ENCODE data around the gene CAND2. TPM values are rescaled to one million over a fixed set of nuclear protein-coding genes. Genes with fewer than 3 reads are reported as not detected.

CAND2 gene
- polyA plus RNA-seq, 1 of the 3 experiments (the other 2 are of a cell fraction): 1.5 TPM

DNA sequence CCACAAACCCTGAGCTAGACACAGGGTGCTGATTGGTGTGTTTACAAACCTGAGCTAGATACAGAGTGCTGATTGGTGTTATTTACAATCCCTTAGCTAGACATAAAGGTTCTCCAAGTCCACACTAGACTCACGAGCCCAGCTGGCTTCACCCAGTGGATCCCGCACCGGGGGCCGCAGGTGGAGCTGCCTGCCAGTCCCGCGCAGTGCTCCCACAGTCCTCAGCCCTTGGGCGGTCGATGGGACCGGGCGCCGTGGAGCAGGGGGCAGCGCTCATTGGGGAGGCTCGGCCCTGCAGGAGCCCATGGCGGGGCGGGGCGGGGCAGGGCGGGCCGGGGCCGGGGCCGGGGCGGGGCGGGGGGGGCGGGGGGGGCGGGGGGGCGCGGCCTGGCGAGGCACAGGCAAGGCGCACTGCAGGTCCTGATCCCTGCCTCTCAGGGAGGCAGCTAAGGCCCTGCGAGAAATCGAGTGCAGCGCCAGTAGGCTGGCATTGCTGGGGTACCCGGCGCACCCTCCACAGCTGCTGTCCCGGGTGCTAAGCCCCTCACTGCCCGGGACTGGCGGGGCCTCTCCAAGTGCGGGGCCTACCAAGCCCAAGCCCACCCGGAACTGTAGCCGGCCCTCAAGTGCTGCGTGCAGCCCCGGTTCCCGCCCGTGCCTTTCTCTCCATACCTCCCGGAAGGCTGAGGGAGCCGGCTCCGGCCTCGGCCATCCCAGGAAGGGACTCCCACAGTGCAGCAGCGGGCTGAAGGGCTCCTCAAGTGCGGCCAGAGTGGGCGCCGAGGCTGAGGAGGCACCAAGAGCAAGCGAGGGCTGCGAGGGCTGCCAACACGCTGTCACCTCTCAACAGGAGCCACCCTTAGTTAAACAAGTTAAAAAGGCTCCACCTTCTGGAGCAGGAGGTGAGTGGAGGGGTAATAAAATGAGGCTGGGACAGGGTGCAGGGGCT, 27.6 kb upstream of the CAND2 start:
- POLR2A ChIA-PET: no interaction called here
- Histone ChIP-seq H3K9me2 (no peaks in the 10 kb centered on the region), H3K4me2 (no peak overlapping the region)

DNA sequence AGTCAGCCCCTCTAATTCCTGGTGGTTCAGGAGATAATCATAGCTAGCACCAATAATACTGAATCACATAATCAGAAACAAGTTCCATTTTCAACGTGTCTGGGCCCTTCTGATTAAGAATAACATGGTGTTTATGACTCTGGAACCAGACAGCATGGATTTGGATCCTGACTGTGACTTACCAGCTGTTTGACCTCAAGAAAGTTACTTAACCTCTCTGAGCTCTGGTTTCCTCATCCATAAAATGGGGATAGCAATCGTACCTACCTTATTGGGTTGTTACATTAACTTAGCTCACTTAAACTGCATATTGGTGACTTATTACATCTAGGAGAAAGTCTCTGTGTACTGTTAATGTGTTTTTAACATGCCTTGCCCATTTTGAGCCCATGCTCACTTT, 26.7 kb upstream of the CAND2 start:
- Histone ChIP-seq H3K27me3 (ENCODE audit: insufficient read depth) (no peaks in the 10 kb centered on the region), H3K4me2 (no peak overlapping the region), H3F3A (replicated peaks; ENCODE audit: insufficient read depth) (no peaks in the 10 kb centered on the region), H3K9ac (no peak overlapping the region), H3K79me2 (ENCODE audit: insufficient read depth) (no peaks in the 10 kb centered on the region), H3K9me3 (no peaks in the 10 kb centered on the region), H2AFZ (ENCODE audit: low read depth) (no peak overlapping the region), H3K9me2 (no peaks in the 10 kb centered on the region), H3K27ac (ENCODE audit: low read depth in 2 of 2, low read length in 1 of 2) (no peak overlapping the region), H3K4me3 (ENCODE audit: low read depth in 2 of 2, low read length in 1 of 2) (no peak overlapping the region), H4K20me1 (ENCODE audit: insufficient read depth) (no peaks in the 10 kb centered on the region), H3K36me3 (replicated peaks in 1 of 2; ENCODE audit: control insufficient read depth in 1 of 2, insufficient read depth in 2 of 2, low read length in 1 of 2) (no peaks in the 10 kb centered on the region), H3K4me1 (ENCODE audit: control insufficient read depth in 1 of 2, insufficient read depth in 2 of 2, low read depth in 1 of 2, low read length in 1 of 2) (no peaks in the 10 kb centered on the region)
- no peak for DNase-seq
- WGBS (ENCODE audit: low lambda C conversion rate): 57% methylated on average over 2 of the region's 2 CpGs
- TF ChIP-seq TEAD4 (IDR thresholded peaks at IDR 0.05; ENCODE audit: borderline replicate concordance, insufficient read depth): no peak
- TF ChIP-seq, protein P1, sequence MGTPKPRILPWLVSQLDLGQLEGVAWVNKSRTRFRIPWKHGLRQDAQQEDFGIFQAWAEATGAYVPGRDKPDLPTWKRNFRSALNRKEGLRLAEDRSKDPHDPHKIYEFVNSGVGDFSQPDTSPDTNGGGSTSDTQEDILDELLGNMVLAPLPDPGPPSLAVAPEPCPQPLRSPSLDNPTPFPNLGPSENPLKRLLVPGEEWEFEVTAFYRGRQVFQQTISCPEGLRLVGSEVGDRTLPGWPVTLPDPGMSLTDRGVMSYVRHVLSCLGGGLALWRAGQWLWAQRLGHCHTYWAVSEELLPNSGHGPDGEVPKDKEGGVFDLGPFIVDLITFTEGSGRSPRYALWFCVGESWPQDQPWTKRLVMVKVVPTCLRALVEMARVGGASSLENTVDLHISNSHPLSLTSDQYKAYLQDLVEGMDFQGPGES (IDR thresholded peaks at IDR 0.05; ENCODE audit: low read depth, low read length): no peak
- TF ChIP-seq JUND (IDR thresholded peaks at IDR 0.05): no peak
- TF ChIP-seq, protein P2, sequence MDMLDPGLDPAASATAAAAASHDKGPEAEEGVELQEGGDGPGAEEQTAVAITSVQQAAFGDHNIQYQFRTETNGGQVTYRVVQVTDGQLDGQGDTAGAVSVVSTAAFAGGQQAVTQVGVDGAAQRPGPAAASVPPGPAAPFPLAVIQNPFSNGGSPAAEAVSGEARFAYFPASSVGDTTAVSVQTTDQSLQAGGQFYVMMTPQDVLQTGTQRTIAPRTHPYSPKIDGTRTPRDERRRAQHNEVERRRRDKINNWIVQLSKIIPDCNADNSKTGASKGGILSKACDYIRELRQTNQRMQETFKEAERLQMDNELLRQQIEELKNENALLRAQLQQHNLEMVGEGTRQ (IDR thresholded peaks at IDR 0.05; ENCODE audit: borderline replicate concordance, low read depth, low read length): no peak
- CTCF ChIA-PET: no interaction called here
- POLR2A ChIA-PET: no interaction called here

More for the DNA sequence above, 27.6 kb upstream of the CAND2 start:
- Histone ChIP-seq H3K4me3 (ENCODE audit: low read depth in 2 of 2, low read length in 1 of 2) (no peak overlapping the region), H3K27ac (ENCODE audit: low read depth in 2 of 2, low read length in 1 of 2) (no peak overlapping the region), H3K4me1 (ENCODE audit: control insufficient read depth in 1 of 2, insufficient read depth in 2 of 2, low read depth in 1 of 2, low read length in 1 of 2) (no peaks in the 10 kb centered on the region), H3K9ac (no peak overlapping the region), H2AFZ (ENCODE audit: low read depth) (no peak overlapping the region), H3K79me2 (ENCODE audit: insufficient read depth) (no peaks in the 10 kb centered on the region), H3K36me3 (replicated peaks in 1 of 2; ENCODE audit: control insufficient read depth in 1 of 2, insufficient read depth in 2 of 2, low read length in 1 of 2) (no peaks in the 10 kb centered on the region), H3F3A (replicated peaks; ENCODE audit: insufficient read depth) (no peaks in the 10 kb centered on the region), H3K9me3 (no peaks in the 10 kb centered on the region), H3K27me3 (ENCODE audit: insufficient read depth) (no peaks in the 10 kb centered on the region), H4K20me1 (ENCODE audit: insufficient read depth) (no peaks in the 10 kb centered on the region)
- CTCF ChIA-PET: no interaction called here
- 80% methylated on average over 11 of the region's 54 CpGs for WGBS (ENCODE audit: low lambda C conversion rate)
- TF ChIP-seq MEF2A (IDR thresholded peaks at IDR 0.05; ENCODE audit: borderline replicate concordance, low read depth) (no peak), GATA2 (CRISPR knock-in tag; IDR thresholded peaks at IDR 0.05) (no peak), TAF1 (IDR thresholded peaks at IDR 0.05; ENCODE audit: borderline replicate concordance, low read depth, low read length) (no peak), SIN3A (IDR thresholded peaks at IDR 0.05; ENCODE audit: borderline replicate concordance, low read depth, low read length) (no peak), YY1 (IDR thresholded peaks at IDR 0.05; ENCODE audit: low read depth) (no peak), GABPA (IDR thresholded peaks at IDR 0.05; ENCODE audit: low read depth) (no peak), FOSL2 (IDR thresholded peaks at IDR 0.05; ENCODE audit: borderline replicate concordance, low read depth) (no peak), POLR2AphosphoS5 (IDR thresholded peaks at IDR 0.05; ENCODE audit: low read depth, low read length) (no peak), EZH2phosphoT487 (IDR thresholded peaks at IDR 0.05; ENCODE audit: borderline replicate concordance, low read depth) (no peak), JUND (IDR thresholded peaks at IDR 0.05) (no peak)
- TF ChIP-seq, protein P3, sequence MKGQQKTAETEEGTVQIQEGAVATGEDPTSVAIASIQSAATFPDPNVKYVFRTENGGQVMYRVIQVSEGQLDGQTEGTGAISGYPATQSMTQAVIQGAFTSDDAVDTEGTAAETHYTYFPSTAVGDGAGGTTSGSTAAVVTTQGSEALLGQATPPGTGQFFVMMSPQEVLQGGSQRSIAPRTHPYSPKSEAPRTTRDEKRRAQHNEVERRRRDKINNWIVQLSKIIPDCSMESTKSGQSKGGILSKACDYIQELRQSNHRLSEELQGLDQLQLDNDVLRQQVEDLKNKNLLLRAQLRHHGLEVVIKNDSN (IDR thresholded peaks at IDR 0.05; ENCODE audit: borderline replicate concordance, low read depth): no peak
- TF ChIP-seq, protein P4, sequence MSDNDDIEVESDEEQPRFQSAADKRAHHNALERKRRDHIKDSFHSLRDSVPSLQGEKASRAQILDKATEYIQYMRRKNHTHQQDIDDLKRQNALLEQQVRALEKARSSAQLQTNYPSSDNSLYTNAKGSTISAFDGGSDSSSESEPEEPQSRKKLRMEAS (IDR thresholded peaks at IDR 0.05; ENCODE audit: low read depth): no peak
- TF ChIP-seq, protein P2 (IDR thresholded peaks at IDR 0.05; ENCODE audit: borderline replicate concordance, low read depth, low read length): no peak
- no peak for DNase-seq
